GM23248 (cell line): Measurements from ENCODE around the gene ZNF407.

Experiments
- EZH2 ChIP-seq: fragments of 200-600 bp; sonication (generic); IDR thresholded peaks from 2 replicates; pipeline ENCODE4 v1.6.1; 2018; ENCODE audit warnings: antibody characterized with exemption, mild to moderate bottlenecking; ENCODE audit not compliant: insufficient read depth, poor library complexity, severe bottlenecking
- EZH2phosphoT487 ChIP-seq: fragments of 200-600 bp; sonication (generic); IDR thresholded peaks from 2 replicates; pipeline ENCODE4 v1.6.1; 2018; ENCODE audit warnings: antibody characterized with exemption, moderate library complexity, mild to moderate bottlenecking, low read depth; ENCODE audit not compliant: insufficient read depth

- TF ChIP-seq EZH2 (no peak), EZH2phosphoT487 (no peak)
Measured at GRCh38 chr18:75009878-75010277, 412.2 kb downstream of the ZNF407 start.
